ENCODE data around the gene FAM135A. TPM values are rescaled to one million over a fixed set of nuclear protein-coding genes. Genes with fewer than 3 reads are reported as not detected.

FAM135A gene
- total and polyA plus RNA-seq, 9 of the 15 experiments (the other 6 are each of a cell fraction or from before 2014, with no cell fraction given), result 7.4 to 32.9 (median 19.2) TPM

- TF ChIP-seq TEAD4 (IDR thresholded peaks at IDR 0.05; ENCODE audit: low read length) (peak; percentile 45; the same call in 1 of the 2 replicates), TEAD4 (CRISPR knock-in tag; IDR thresholded peaks at IDR 0.05; ENCODE audit: borderline replicate concordance) (no peak), MEF2D (tag; conservative IDR thresholded peaks at IDR 0.05; ENCODE audit: low read depth) (peak; percentile 81), TCF3 (CRISPR knock-in tag; IDR thresholded peaks at IDR 0.05) (peak; percentile 53; the same call in 1 of the 2 replicates), PYGO2 (tag; IDR thresholded peaks at IDR 0.05) (no peak), DIDO1 (tag; IDR thresholded peaks at IDR 0.05; ENCODE audit: low read depth) (no peak), SMARCA4 (IDR thresholded peaks at IDR 0.05) (peak; percentile 24; the same call in 1 of the 2 replicates), ZNF354B (CRISPR knock-in tag; IDR thresholded peaks at IDR 0.05) (no peak), SOX6 (IDR thresholded peaks at IDR 0.05) (peak; percentile 67; the same call in 1 of the 2 replicates)
Observed at GRCh38 chr6:70376628-70377027, 36.7 kb upstream of the FAM135A start (continued).

DNA sequence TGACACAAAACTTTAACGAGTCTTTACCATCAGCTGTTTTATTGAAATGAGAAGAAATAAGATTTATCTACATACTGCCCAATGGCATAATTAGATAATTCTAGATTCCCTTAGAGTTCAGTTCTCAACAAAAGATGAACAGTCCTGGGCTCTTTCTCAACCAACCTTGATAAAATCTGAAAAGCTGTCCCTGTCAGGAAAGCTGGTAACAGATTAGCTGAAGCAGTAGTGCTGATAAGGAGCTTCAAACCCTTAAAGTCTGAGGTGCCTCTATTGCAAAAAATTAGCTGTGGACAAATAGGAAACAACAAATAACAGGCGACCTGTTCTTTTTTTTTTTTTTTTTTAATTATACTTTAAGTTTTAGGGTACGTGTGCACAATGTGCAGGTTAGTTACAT, 35.9 kb upstream of the FAM135A start:
- Histone ChIP-seq H3K4me3 (no peak overlapping the region), H4K20me1 (replicated peaks; ENCODE audit: control insufficient read depth, insufficient read depth, low read length) (no peaks in the 10 kb centered on the region), H3K4me2 (ENCODE audit: insufficient read depth, low read length) (no peak overlapping the region), H3K4me1 (replicated peaks in 1 of 2; ENCODE audit: control insufficient read depth in 2 of 2, insufficient read depth in 2 of 2, low read length in 2 of 2) (peaks cover 0 to 16% of the 10 kb centered on the region in 2 experiments; a peak in 4 of 5 replicates), H3K36me3 (ENCODE audit: control insufficient read depth, insufficient read depth, low read length) (no peaks in the 10 kb centered on the region), H3K9ac (ENCODE audit: insufficient read depth in 1 of 2, low read depth in 2 of 2, low read length in 2 of 2) (no peak overlapping the region), H3K9me1 (ENCODE audit: control insufficient read depth, insufficient read depth, low read length) (no peaks in the 10 kb centered on the region), H3K79me2 (ENCODE audit: control insufficient read depth, insufficient read depth, low read length) (no peaks in the 10 kb centered on the region), H3K27me3 (ENCODE audit: control insufficient read depth in 2 of 2, insufficient read depth in 2 of 2, low read length in 2 of 2) (no peaks in the 10 kb centered on the region), H3K27ac (ENCODE audit: extremely low read depth, low read depth, low read length) (no peak overlapping the region), H3K9me3 (replicated peaks; ENCODE audit: control insufficient read depth, insufficient read depth, low read depth, low read length) (no peaks in the 10 kb centered on the region), H2AFZ (ENCODE audit: low read depth, low read length) (no peak overlapping the region)
- FAIRE-seq, result peak; percentile 44
- 0% methylated on average over 2 of the region's 3 CpGs for WGBS (ENCODE audit: insufficient coverage, low coverage, missing lambda C conversion rate)
- no TSS peak for BruUV-seq (replicated peaks)
- ChIA-PET POLR2A (interaction anchor here (1.3 to 2.0 kb wide), 3 partner anchors 11 to 36 kb away, joined by 4 to 9 read pairs (median 7); partner anchors contain the start of gene FAM135A), CTCF (ENCODE audit: low intra/inter-chr PET ratio) (interaction anchor here (0.7 kb wide), 1 partner anchor 477 kb away, joined by 5 read pairs; no protein-coding TSS in a partner anchor)
- DNase-seq (ENCODE audit: extremely low read depth in 1 of 4, low spot score in 3 of 4), result no peak
- in situ Hi-C loops (cut with MboI), result no loop called here
- intact Hi-C loops (cut with micrococcal nuclease), result loop anchor here (2.0 to 10.0 kb wide), 2 partner anchors 17 to 507 kb away; no protein-coding TSS in a partner anchor
- no peak for ATAC-seq
- TF ChIP-seq, protein P1, sequence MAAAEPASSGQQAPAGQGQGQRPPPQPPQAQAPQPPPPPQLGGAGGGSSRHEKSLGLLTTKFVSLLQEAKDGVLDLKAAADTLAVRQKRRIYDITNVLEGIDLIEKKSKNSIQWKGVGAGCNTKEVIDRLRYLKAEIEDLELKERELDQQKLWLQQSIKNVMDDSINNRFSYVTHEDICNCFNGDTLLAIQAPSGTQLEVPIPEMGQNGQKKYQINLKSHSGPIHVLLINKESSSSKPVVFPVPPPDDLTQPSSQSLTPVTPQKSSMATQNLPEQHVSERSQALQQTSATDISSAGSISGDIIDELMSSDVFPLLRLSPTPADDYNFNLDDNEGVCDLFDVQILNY (CRISPR knock-in tag; IDR thresholded peaks at IDR 0.05), result no peak
- TF ChIP-seq KDM5B (IDR thresholded peaks at IDR 0.05; ENCODE audit: insufficient replicate concordance, low read depth, low read length) (no peak), ZNF431 (CRISPR knock-in tag; IDR thresholded peaks at IDR 0.05) (no peak), PHTF2 (CRISPR knock-in tag; IDR thresholded peaks at IDR 0.05) (no peak), SIN3A (IDR thresholded peaks at IDR 0.05; ENCODE audit: borderline replicate concordance in 2 of 2, control insufficient read depth in 1 of 2, low read depth in 2 of 2, low read length in 2 of 2) (no peak)
- TF ChIP-seq, protein P2, sequence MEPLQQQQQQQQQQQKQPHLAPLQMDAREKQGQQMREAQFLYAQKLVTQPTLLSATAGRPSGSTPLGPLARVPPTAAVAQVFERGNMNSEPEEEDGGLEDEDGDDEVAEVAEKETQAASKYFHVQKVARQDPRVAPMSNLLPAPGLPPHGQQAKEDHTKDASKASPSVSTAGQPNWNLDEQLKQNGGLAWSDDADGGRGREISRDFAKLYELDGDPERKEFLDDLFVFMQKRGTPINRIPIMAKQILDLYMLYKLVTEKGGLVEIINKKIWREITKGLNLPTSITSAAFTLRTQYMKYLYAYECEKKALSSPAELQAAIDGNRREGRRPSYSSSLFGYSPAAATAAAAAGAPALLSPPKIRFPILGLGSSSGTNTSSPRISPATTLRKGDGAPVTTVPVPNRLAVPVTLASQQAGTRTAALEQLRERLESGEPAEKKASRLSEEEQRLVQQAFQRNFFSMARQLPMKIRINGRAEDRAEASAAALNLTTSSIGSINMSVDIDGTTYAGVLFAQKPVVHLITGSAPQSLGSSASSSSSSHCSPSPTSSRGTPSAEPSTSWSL (CRISPR knock-in tag; IDR thresholded peaks at IDR 0.05; ENCODE audit: borderline replicate concordance), result no peak
- TF ChIP-seq, protein P3, sequence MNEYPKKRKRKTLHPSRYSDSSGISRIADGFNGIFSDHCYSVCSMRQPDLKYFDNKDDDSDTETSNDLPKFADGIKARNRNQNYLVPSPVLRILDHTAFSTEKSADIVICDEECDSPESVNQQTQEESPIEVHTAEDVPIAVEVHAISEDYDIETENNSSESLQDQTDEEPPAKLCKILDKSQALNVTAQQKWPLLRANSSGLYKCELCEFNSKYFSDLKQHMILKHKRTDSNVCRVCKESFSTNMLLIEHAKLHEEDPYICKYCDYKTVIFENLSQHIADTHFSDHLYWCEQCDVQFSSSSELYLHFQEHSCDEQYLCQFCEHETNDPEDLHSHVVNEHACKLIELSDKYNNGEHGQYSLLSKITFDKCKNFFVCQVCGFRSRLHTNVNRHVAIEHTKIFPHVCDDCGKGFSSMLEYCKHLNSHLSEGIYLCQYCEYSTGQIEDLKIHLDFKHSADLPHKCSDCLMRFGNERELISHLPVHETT (CRISPR knock-in tag; conservative IDR thresholded peaks at IDR 0.05 in 1 of 2, IDR thresholded peaks at IDR 0.05 in 1 of 2), result no peak
- TF ChIP-seq, protein P4, sequence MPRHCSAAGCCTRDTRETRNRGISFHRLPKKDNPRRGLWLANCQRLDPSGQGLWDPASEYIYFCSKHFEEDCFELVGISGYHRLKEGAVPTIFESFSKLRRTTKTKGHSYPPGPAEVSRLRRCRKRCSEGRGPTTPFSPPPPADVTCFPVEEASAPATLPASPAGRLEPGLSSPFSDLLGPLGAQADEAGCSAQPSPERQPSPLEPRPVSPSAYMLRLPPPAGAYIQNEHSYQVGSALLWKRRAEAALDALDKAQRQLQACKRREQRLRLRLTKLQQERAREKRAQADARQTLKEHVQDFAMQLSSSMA (CRISPR knock-in tag; IDR thresholded peaks at IDR 0.05), result no peak
